GM12878 (cell line): ENCODE results near the gene RNF169. TPM values are rescaled to one million over a fixed set of nuclear protein-coding genes. Genes with fewer than 3 reads are reported as not detected.

Experiments used
- ATAC-seq: fragments of 200-7000 bp; cut with Tn5 transposase; 3 replicates; pipeline ENCODE4 v1.9.1; 2020; ENCODE audit warnings: mild to moderate bottlenecking, moderate library complexity
- BruUV-seq: library from RNA; stranded (reverse); fragments of 400-500 nt; replicated peaks from 2 replicates; lab custom pipeline; 2021; lab: Mats Ljungman, UMichigan
- CTCF ChIA-PET: fragments of 300-600 bp; sonication (Branson Sonifier 250); formaldehyde crosslinking; extraction: SDS; loops from one replicate; lab custom pipeline; 2021; ENCODE audit warnings: inconsistent platforms; lab: Yijun Ruan, JAX
- POLR2A ChIA-PET: fragments of 350-600 bp; formaldehyde crosslinking; extraction: SDS; loops from one replicate; lab custom pipeline; 2021; ENCODE audit warnings: inconsistent platforms; lab: Charles Lee
- RAD21 ChIA-PET: fragments of 300-600 bp; sonication (Branson Sonifier 250); formaldehyde crosslinking; loops from one replicate; lab custom pipeline; 2023; ENCODE audit warnings: antibody characterized with exemption; ENCODE audit not compliant: unreplicated experiment; lab: Charles Lee
- SMC1A ChIA-PET: fragments of 300-600 bp; sonication (Branson Sonifier 250); formaldehyde crosslinking; loops from one replicate; lab custom pipeline; 2023; ENCODE audit not compliant: unreplicated experiment, uncharacterized antibody; lab: Charles Lee
- DNase-seq: peaks from one replicate; pipeline ENCODE4 v3.0.0-alpha.2; 2011; ENCODE audit warnings: low read depth, low spot score
- FAIRE-seq: peaks from 3 replicates; lab custom pipeline; 2011; peaks lifted over from hg19 to GRCh38; lab: Jason Lieb, UNC
- H2AFZ ChIP-seq: 2 replicates; pipeline ENCODE4 v1.6.0; 2011; ENCODE audit warnings: low read depth, low read length, control low read depth; ENCODE audit not compliant: control insufficient read depth
- H3K27ac ChIP-seq: 2 replicates; pipeline ENCODE4 v1.5.1; 2011; ENCODE audit warnings: control low read depth; ENCODE audit not compliant: control insufficient read depth, insufficient read depth
- H3K27me3 ChIP-seq, 2 experiments: replicated peaks in 1 of 2; 2 replicates each; pipeline versions ENCODE4 v1.6.0 to v1.6.1; 2011; ENCODE audit warnings: low read length in 1 of 2; ENCODE audit not compliant: control insufficient read depth in 2 of 2, insufficient read depth in 2 of 2
- H3K36me3 ChIP-seq, 2 experiments: 2 replicates each; pipeline ENCODE4 v1.5.1; 2011; ENCODE audit warnings: low read length in 1 of 2; ENCODE audit not compliant: control insufficient read depth in 2 of 2, insufficient read depth in 2 of 2
- H3K4me1 ChIP-seq: 2 replicates; pipeline ENCODE4 v1.6.1; 2011; ENCODE audit warnings: mild to moderate bottlenecking, low read length, moderate library complexity, mixed read lengths; ENCODE audit not compliant: control insufficient read depth, insufficient read depth
- H3K4me2 ChIP-seq: 2 replicates; pipeline ENCODE4 v1.6.0; 2011; ENCODE audit warnings: control low read depth; ENCODE audit not compliant: control insufficient read depth, insufficient read depth
- H3K4me3 ChIP-seq: fragments of 200-600 bp; sonication (generic); 2 replicates; pipeline ENCODE4 v1.5.1; 2016
- H3K79me2 ChIP-seq: 2 replicates; pipeline ENCODE4 v1.6.0; 2011; ENCODE audit warnings: low read length; ENCODE audit not compliant: control insufficient read depth, insufficient read depth
- H3K9ac ChIP-seq: 2 replicates; pipeline ENCODE4 v1.8.0; 2011; ENCODE audit warnings: low read length, control low read depth, mixed read lengths; ENCODE audit not compliant: control insufficient read depth, insufficient read depth
- H3K9me3 ChIP-seq: replicated peaks from 3 replicates; pipeline ENCODE4 v1.5.1; 2011; ENCODE audit warnings: mild to moderate bottlenecking, low read length; ENCODE audit not compliant: control insufficient read depth, insufficient read depth
- H4K20me1 ChIP-seq: 2 replicates; pipeline ENCODE4 v1.6.0; 2011; ENCODE audit not compliant: control insufficient read depth, insufficient read depth
- CBX5 ChIP-seq: sonication (generic); IDR thresholded peaks from 2 replicates; pipeline ENCODE4 v1.6.1; 2016; ENCODE audit warnings: low read depth, moderate library complexity, mild to moderate bottlenecking, inconsistent platforms
- EZH2 ChIP-seq: IDR thresholded peaks from 2 replicates; pipeline ENCODE4 v1.6.1; 2012; ENCODE audit warnings: low read depth, mild to moderate bottlenecking, control low read depth, inconsistent platforms, low read length, borderline replicate concordance; ENCODE audit not compliant: control insufficient read depth
- FOXM1 ChIP-seq: IDR thresholded peaks from 2 replicates; pipeline ENCODE4 v1.6.1; 2012; ENCODE audit warnings: low read depth, mild to moderate bottlenecking, inconsistent platforms, low read length, moderate library complexity
- KDM1A ChIP-seq: fragments of 200-600 bp; sonication (generic); IDR thresholded peaks from 2 replicates; pipeline ENCODE4 v1.6.1; 2016; ENCODE audit warnings: borderline replicate concordance
- NFYA ChIP-seq: IDR thresholded peaks from 2 replicates; pipeline ENCODE4 v1.6.1; 2011; ENCODE audit warnings: low read depth, mild to moderate bottlenecking, low read length, improper control_type of control experiment, borderline replicate concordance
- RBBP5 ChIP-seq: fragments of 200-600 bp; sonication (generic); conservative IDR thresholded peaks from 2 replicates; pipeline ENCODE4 v1.6.1; 2016
- SREBF2 ChIP-seq: IDR thresholded peaks from 2 replicates; pipeline ENCODE4 v1.6.1; 2012; ENCODE audit warnings: mild to moderate bottlenecking, low read length
- YY1 ChIP-seq: IDR thresholded peaks from 2 replicates; pipeline ENCODE4 v1.6.1; 2011; ENCODE audit warnings: low read depth, mild to moderate bottlenecking, low read length
- WGBS: methylation state at CpG from one replicate; pipeline ENCODE4 v1.1.6; 2016; ENCODE audit warnings: low lambda C conversion rate; ENCODE audit not compliant: insufficient replicate concordance, insufficient coverage; ENCODE audit errors: missing lambda C conversion rate; 5-methylcytosine and 5-hydroxymethylcytosine counted together
- in situ Hi-C: fragments of 300-500 bp; cut with MboI; formaldehyde crosslinking; loops from 9 replicates; pipeline ENCODE4 v1.14.3; 2018; ENCODE audit warnings: mixed read lengths
- intact Hi-C: fragments of 100-400 bp; cut with micrococcal nuclease; formaldehyde crosslinking; loops from one replicate; pipeline ENCODE4 v1.14.2; 2022; ENCODE audit not compliant: unreplicated experiment
- polyA plus RNA-seq, 11 experiments: library from polyadenylated mRNA; depleted of rRNA in 4 of 11; unstranded in 6 of 11; stranded (reverse) in 5 of 11; fragments of >200 nt; fragmentation: Nextera tagmentation in 4 of 11; fragmentation: Illumina TruSeq in 1 of 11; extraction: Ambion mirVana in 4 of 11; extraction: Trizol in 1 of 11; gene quantifications; 1 replicate in 1 of 11; 2 replicates in 10 of 11; pipeline versions ENCODE4 v1.2.1 to v1.2.3, GENCODE V29; 2011 to 2016; ENCODE audit warnings: inconsistent platforms in 2 of 11, missing spikeins in 2 of 11, low read depth in 1 of 11
- total RNA-seq, 4 experiments: library from RNA; depleted of rRNA in 3 of 4; stranded (reverse); fragments of >200 nt in 3 of 4; fragmentation: Illumina TruSeq in 1 of 4; extraction: Trizol in 1 of 4; gene quantifications; 2 replicates each; pipeline versions ENCODE4 v1.2.1 to v1.2.3, GENCODE V29; 2013 to 2021
- TF ChIP-seq, protein P1 (sequence below): fragments of 450-650 bp; IDR thresholded peaks from 2 replicates; pipeline ENCODE4 v1.6.1; 2017; ENCODE audit warnings: antibody characterized with exemption, mild to moderate bottlenecking, moderate library complexity

Gene RNF169
- total and polyA plus RNA-seq, 10 of the 15 experiments (the other 5 are each of a cell fraction or from before 2014, with no cell fraction given), result 0.32 to 13.2 (median 6.4) TPM

DNA sequence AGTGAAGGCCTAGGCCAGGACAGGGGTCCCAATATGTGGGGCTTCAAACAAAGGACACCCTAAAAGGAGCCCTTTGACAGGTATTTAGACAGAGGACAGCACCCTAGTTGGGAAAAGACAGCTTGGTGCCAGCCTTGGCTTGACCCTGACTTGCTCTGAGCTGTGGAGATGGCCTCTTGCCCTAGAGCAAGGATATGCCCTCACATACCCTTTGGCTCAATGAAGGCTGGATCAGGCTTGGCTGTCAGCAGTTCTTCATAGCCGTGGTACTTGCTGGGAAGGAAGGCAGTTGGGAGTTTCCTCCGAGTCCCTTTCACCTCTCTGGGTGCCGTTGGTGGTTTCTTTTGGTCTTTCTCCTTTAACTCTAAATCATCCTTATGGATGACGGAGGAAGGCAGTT is 96.2 kb downstream of the RNF169 start:
- Histone ChIP-seq H3K27me3 (no peaks in the 10 kb centered on the region), H3K9ac (no peak overlapping the region), H3K4me3 (no peak overlapping the region), H3K27ac (no peak overlapping the region), H3K36me3 (peaks cover 3 to 12% of the 10 kb centered on the region in 2 experiments; a peak in 3 of 4 replicates), H3K4me1 (no peaks in the 10 kb centered on the region), H4K20me1 (no peaks in the 10 kb centered on the region), H3K9me3 (no peaks in the 10 kb centered on the region), H3K4me2 (no peak overlapping the region), H2AFZ (no peak overlapping the region), H3K79me2 (no peaks in the 10 kb centered on the region)
- no TSS peak for BruUV-seq
- 95% methylated on average over 4 of the region's 4 CpGs for WGBS
- TF ChIP-seq FOXM1 (no peak), RBBP5 (no peak), EZH2 (no peak), KDM1A (no peak), SREBF2 (no peak), YY1 (no peak), NFYA (no peak), CBX5 (no peak)
- TF ChIP-seq, protein P1, sequence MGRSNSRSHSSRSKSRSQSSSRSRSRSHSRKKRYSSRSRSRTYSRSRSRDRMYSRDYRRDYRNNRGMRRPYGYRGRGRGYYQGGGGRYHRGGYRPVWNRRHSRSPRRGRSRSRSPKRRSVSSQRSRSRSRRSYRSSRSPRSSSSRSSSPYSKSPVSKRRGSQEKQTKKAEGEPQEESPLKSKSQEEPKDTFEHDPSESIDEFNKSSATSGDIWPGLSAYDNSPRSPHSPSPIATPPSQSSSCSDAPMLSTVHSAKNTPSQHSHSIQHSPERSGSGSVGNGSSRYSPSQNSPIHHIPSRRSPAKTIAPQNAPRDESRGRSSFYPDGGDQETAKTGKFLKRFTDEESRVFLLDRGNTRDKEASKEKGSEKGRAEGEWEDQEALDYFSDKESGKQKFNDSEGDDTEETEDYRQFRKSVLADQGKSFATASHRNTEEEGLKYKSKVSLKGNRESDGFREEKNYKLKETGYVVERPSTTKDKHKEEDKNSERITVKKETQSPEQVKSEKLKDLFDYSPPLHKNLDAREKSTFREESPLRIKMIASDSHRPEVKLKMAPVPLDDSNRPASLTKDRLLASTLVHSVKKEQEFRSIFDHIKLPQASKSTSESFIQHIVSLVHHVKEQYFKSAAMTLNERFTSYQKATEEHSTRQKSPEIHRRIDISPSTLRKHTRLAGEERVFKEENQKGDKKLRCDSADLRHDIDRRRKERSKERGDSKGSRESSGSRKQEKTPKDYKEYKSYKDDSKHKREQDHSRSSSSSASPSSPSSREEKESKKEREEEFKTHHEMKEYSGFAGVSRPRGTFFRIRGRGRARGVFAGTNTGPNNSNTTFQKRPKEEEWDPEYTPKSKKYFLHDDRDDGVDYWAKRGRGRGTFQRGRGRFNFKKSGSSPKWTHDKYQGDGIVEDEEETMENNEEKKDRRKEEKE, result no peak
- no peak for FAIRE-seq
- RAD21 ChIA-PET, result no interaction called here
- SMC1A ChIA-PET, result interaction anchor here (0.7 kb wide), 1 partner anchor 62 kb away, joined by 3 read pairs; no protein-coding TSS in a partner anchor
- in situ Hi-C loops, result no loop called here
- intact Hi-C loops, result no loop called here
- POLR2A ChIA-PET, result no interaction called here
- ATAC-seq, result no peak
- CTCF ChIA-PET, result interaction anchor here (0.6 kb wide), 1 partner anchor 455 kb away, joined by 3 read pairs; no protein-coding TSS in a partner anchor
- no peak for DNase-seq
